ENCODE data around the gene USP44. TPM values are rescaled to one million over a fixed set of nuclear protein-coding genes. Genes with fewer than 3 reads are reported as not detected.

Gene USP44
- total and polyA plus RNA-seq, 2 experiments from 2014 or later, result 235 to 248 TPM

DNA sequence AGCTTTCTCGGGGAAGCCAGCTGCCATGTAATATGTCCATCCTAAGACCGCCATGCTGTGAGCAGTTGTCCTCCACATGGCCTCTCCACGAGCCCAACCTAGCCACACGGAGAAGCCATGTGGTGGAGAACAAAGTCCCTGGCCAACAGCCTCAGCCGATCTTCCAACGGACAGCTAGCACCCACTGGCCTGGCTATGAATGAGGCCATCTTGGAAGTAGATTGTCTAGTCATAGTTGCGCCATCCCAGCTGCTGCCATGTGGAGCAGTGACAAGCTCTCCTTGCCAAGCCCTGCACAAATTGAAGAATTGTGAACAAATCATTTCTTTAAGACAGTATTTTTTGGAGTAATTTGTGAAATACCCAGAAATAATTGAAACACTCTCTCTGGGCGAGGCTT, 49.3 kb upstream of the USP44 start:
- Mint-ChIP-seq H3K4me3 (no peak overlapping the region), H3K27ac (no peak overlapping the region), H3K27me3 (ENCODE audit: insufficient read depth, low read depth, poor library complexity) (no peaks in the 10 kb centered on the region), H3K9me3 (no peaks in the 10 kb centered on the region), H3K36me3 (ENCODE audit: low read depth) (no peaks in the 10 kb centered on the region), H3K4me1 (no peaks in the 10 kb centered on the region)
- DNase-seq (ENCODE audit: low spot score) (no peak), ATAC-seq (no peak)
- Histone ChIP-seq H3K36me3 (ENCODE audit: insufficient read depth) (no peaks in the 10 kb centered on the region), H4K20me1 (replicated peaks; ENCODE audit: insufficient read depth) (no peaks in the 10 kb centered on the region), H2AFZ (no peak overlapping the region), H3F3A (replicated peaks; ENCODE audit: low read depth) (no peaks in the 10 kb centered on the region), H3K4me3 (no peak overlapping the region), H3K27ac (ENCODE audit: low read depth) (no peak overlapping the region), H3K4me1 (ENCODE audit: insufficient read depth) (peaks cover 5% of the 10 kb centered on the region), H3K27me3 (ENCODE audit: insufficient read depth) (no peaks in the 10 kb centered on the region), H3K9me2 (ENCODE audit: insufficient read depth) (no peaks in the 10 kb centered on the region), H3K4me2 (no peak overlapping the region), H3K79me2 (replicated peaks; ENCODE audit: insufficient read depth) (no peaks in the 10 kb centered on the region; the same call in 1 of the 2 replicates)
- TF ChIP-seq NANOG (IDR thresholded peaks at IDR 0.05; ENCODE audit: borderline replicate concordance) (no peak), EZH2phosphoT487 (IDR thresholded peaks at IDR 0.05; ENCODE audit: unreplicated experiment) (no peak), JUNB (IDR thresholded peaks at IDR 0.05; ENCODE audit: unreplicated experiment) (no peak), CREB1 (CRISPR knock-in tag; IDR thresholded peaks at IDR 0.05; ENCODE audit: low read depth) (no peak), ZNF331 (CRISPR knock-in tag; IDR thresholded peaks at IDR 0.05; ENCODE audit: low read depth) (no peak), POLR2AphosphoS5 (IDR thresholded peaks at IDR 0.05; ENCODE audit: low read depth) (no peak), ZNF114 (CRISPR knock-in tag; IDR thresholded peaks at IDR 0.05) (no peak), STAT1 (IDR thresholded peaks at IDR 0.05; ENCODE audit: unreplicated experiment) (no peak), EZH2 (IDR thresholded peaks at IDR 0.05; ENCODE audit: low read depth, unreplicated experiment) (no peak)
- TF ChIP-seq, protein P1, sequence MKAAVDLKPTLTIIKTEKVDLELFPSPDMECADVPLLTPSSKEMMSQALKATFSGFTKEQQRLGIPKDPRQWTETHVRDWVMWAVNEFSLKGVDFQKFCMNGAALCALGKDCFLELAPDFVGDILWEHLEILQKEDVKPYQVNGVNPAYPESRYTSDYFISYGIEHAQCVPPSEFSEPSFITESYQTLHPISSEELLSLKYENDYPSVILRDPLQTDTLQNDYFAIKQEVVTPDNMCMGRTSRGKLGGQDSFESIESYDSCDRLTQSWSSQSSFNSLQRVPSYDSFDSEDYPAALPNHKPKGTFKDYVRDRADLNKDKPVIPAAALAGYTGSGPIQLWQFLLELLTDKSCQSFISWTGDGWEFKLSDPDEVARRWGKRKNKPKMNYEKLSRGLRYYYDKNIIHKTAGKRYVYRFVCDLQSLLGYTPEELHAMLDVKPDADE (IDR thresholded peaks at IDR 0.05), result no peak
- TF ChIP-seq, protein P2, sequence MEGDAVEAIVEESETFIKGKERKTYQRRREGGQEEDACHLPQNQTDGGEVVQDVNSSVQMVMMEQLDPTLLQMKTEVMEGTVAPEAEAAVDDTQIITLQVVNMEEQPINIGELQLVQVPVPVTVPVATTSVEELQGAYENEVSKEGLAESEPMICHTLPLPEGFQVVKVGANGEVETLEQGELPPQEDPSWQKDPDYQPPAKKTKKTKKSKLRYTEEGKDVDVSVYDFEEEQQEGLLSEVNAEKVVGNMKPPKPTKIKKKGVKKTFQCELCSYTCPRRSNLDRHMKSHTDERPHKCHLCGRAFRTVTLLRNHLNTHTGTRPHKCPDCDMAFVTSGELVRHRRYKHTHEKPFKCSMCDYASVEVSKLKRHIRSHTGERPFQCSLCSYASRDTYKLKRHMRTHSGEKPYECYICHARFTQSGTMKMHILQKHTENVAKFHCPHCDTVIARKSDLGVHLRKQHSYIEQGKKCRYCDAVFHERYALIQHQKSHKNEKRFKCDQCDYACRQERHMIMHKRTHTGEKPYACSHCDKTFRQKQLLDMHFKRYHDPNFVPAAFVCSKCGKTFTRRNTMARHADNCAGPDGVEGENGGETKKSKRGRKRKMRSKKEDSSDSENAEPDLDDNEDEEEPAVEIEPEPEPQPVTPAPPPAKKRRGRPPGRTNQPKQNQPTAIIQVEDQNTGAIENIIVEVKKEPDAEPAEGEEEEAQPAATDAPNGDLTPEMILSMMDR (conservative IDR thresholded peaks at IDR 0.05; ENCODE audit: low read depth in 2 of 2), result no peak
- TF ChIP-seq, protein P3, sequence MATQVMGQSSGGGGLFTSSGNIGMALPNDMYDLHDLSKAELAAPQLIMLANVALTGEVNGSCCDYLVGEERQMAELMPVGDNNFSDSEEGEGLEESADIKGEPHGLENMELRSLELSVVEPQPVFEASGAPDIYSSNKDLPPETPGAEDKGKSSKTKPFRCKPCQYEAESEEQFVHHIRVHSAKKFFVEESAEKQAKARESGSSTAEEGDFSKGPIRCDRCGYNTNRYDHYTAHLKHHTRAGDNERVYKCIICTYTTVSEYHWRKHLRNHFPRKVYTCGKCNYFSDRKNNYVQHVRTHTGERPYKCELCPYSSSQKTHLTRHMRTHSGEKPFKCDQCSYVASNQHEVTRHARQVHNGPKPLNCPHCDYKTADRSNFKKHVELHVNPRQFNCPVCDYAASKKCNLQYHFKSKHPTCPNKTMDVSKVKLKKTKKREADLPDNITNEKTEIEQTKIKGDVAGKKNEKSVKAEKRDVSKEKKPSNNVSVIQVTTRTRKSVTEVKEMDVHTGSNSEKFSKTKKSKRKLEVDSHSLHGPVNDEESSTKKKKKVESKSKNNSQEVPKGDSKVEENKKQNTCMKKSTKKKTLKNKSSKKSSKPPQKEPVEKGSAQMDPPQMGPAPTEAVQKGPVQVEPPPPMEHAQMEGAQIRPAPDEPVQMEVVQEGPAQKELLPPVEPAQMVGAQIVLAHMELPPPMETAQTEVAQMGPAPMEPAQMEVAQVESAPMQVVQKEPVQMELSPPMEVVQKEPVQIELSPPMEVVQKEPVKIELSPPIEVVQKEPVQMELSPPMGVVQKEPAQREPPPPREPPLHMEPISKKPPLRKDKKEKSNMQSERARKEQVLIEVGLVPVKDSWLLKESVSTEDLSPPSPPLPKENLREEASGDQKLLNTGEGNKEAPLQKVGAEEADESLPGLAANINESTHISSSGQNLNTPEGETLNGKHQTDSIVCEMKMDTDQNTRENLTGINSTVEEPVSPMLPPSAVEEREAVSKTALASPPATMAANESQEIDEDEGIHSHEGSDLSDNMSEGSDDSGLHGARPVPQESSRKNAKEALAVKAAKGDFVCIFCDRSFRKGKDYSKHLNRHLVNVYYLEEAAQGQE (IDR thresholded peaks at IDR 0.05; ENCODE audit: unreplicated experiment), result no peak
- TF ChIP-seq, protein P4, sequence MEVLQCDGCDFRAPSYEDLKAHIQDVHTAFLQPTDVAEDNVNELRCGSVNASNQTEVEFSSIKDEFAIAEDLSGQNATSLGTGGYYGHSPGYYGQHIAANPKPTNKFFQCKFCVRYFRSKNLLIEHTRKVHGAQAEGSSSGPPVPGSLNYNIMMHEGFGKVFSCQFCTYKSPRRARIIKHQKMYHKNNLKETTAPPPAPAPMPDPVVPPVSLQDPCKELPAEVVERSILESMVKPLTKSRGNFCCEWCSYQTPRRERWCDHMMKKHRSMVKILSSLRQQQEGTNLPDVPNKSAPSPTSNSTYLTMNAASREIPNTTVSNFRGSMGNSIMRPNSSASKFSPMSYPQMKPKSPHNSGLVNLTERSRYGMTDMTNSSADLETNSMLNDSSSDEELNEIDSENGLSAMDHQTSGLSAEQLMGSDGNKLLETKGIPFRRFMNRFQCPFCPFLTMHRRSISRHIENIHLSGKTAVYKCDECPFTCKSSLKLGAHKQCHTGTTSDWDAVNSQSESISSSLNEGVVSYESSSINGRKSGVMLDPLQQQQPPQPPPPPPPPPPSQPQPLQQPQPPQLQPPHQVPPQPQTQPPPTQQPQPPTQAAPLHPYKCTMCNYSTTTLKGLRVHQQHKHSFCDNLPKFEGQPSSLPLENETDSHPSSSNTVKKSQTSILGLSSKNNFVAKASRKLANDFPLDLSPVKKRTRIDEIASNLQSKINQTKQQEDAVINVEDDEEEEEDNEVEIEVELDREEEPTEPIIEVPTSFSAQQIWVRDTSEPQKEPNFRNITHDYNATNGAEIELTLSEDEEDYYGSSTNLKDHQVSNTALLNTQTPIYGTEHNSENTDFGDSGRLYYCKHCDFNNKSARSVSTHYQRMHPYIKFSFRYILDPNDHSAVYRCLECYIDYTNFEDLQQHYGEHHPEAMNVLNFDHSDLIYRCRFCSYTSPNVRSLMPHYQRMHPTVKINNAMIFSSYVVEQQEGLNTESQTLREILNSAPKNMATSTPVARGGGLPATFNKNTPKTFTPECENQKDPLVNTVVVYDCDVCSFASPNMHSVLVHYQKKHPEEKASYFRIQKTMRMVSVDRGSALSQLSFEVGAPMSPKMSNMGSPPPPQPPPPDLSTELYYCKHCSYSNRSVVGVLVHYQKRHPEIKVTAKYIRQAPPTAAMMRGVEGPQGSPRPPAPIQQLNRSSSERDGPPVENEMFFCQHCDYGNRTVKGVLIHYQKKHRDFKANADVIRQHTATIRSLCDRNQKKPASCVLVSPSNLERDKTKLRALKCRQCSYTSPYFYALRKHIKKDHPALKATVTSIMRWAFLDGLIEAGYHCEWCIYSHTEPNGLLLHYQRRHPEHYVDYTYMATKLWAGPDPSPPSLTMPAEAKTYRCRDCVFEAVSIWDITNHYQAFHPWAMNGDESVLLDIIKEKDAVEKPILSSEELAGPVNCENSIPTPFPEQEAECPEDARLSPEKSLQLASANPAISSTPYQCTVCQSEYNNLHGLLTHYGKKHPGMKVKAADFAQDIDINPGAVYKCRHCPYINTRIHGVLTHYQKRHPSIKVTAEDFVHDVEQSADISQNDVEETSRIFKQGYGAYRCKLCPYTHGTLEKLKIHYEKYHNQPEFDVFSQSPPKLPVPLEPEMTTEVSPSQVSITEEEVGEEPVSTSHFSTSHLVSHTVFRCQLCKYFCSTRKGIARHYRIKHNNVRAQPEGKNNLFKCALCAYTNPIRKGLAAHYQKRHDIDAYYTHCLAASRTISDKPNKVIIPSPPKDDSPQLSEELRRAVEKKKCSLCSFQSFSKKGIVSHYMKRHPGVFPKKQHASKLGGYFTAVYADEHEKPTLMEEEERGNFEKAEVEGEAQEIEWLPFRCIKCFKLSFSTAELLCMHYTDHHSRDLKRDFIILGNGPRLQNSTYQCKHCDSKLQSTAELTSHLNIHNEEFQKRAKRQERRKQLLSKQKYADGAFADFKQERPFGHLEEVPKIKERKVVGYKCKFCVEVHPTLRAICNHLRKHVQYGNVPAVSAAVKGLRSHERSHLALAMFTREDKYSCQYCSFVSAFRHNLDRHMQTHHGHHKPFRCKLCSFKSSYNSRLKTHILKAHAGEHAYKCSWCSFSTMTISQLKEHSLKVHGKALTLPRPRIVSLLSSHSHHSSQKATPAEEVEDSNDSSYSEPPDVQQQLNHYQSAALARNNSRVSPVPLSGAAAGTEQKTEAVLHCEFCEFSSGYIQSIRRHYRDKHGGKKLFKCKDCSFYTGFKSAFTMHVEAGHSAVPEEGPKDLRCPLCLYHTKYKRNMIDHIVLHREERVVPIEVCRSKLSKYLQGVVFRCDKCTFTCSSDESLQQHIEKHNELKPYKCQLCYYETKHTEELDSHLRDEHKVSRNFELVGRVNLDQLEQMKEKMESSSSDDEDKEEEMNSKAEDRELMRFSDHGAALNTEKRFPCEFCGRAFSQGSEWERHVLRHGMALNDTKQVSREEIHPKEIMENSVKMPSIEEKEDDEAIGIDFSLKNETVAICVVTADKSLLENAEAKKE (CRISPR knock-in tag; IDR thresholded peaks at IDR 0.05), result no peak

All from GM23338 (cell line).